ENCODE results near the gene DLG2.

DNA sequence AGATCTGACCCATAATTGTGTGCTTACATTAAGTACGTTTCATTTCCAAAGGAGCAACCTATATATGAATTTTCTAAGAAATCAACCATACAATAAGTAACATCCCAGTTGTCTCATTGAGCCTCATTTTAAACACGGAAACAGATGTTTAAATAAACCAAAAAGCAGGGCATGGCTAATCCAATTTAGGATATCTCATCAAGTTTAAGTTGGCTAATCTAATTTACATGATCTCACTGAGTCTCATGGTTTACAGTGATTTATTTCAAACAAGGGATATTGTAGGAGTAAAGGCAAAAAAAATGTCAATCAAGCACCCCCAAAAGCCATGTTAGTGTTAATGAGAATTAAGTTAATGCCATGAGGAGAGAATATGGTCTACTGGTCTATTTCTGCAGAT, 1841.2 kb downstream of the DLG2 start:
- TF ChIP-seq, protein P1, sequence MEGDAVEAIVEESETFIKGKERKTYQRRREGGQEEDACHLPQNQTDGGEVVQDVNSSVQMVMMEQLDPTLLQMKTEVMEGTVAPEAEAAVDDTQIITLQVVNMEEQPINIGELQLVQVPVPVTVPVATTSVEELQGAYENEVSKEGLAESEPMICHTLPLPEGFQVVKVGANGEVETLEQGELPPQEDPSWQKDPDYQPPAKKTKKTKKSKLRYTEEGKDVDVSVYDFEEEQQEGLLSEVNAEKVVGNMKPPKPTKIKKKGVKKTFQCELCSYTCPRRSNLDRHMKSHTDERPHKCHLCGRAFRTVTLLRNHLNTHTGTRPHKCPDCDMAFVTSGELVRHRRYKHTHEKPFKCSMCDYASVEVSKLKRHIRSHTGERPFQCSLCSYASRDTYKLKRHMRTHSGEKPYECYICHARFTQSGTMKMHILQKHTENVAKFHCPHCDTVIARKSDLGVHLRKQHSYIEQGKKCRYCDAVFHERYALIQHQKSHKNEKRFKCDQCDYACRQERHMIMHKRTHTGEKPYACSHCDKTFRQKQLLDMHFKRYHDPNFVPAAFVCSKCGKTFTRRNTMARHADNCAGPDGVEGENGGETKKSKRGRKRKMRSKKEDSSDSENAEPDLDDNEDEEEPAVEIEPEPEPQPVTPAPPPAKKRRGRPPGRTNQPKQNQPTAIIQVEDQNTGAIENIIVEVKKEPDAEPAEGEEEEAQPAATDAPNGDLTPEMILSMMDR (IDR thresholded peaks at IDR 0.05; ENCODE audit: low read length) = no peak
- no peak for TF ChIP-seq EZH2 (IDR thresholded peaks at IDR 0.05; ENCODE audit: borderline replicate concordance, low read length)

All from OCI-LY1 (cell line).